Fibroblast of skin of scalp (primary cell): Measurements from ENCODE around the gene KRT4.
A peak's percentile ranks its signal among the peaks of the same experiment; 100 is the strongest.

Experiments used
- DNase-seq: peaks from one replicate; pipeline ENCODE4 v3.0.0-alpha.2; 2013

The KRT4 gene

GRCh38 chr12:52792185-52793029 is 21.5 kb downstream of the KRT4 start:
- DNase-seq, result no peak

GRCh38 chr12:52791271-52792184 is 22.4 kb downstream of the KRT4 start:
- DNase-seq, result peak; percentile 10

- DNase-seq, result no peak
Observed at GRCh38 chr12:52790427-52791270, 23.3 kb downstream of the KRT4 start.

- no peak for DNase-seq
Observed at GRCh38 chr12:52789637-52790426, 24.1 kb downstream of the KRT4 start.

GRCh38 chr12:52788876-52789636 is 24.9 kb downstream of the KRT4 start:
- DNase-seq, result no peak

- no peak for DNase-seq
Observed at GRCh38 chr12:52788192-52788875, 25.6 kb downstream of the KRT4 start.

GRCh38 chr12:52787324-52788191 is 26.4 kb downstream of the KRT4 start:
- DNase-seq, result no peak

- no peak for DNase-seq
Observed at GRCh38 chr12:52784909-52785308, 29.0 kb downstream of the KRT4 start.

GRCh38 chr12:52783563-52784316 is 30.2 kb downstream of the KRT4 start:
- DNase-seq, result no peak

GRCh38 chr12:52782502-52782901 is 31.4 kb downstream of the KRT4 start:
- DNase-seq, result no peak

- DNase-seq, result no peak
Observed at GRCh38 chr12:52781399-52782082, 32.4 kb downstream of the KRT4 start.

GRCh38 chr12:52779914-52780313 is 34.0 kb downstream of the KRT4 start:
- DNase-seq, result no peak

GRCh38 chr12:52778833-52779232 is 35.1 kb downstream of the KRT4 start:
- DNase-seq, result no peak

- no peak for DNase-seq
Observed at GRCh38 chr12:52777566-52777965, 36.4 kb downstream of the KRT4 start.

GRCh38 chr12:52776913-52777395 is 37.0 kb downstream of the KRT4 start, which contains the start of gene KRT76:
Gene KRT76 (minus strand): TSS chr12:52777345. CDS start chr12:52777291, 54 bp downstream.
- no peak for DNase-seq

GRCh38 chr12:52776435-52776834 is 37.5 kb downstream of the KRT4 start:
- DNase-seq, result no peak

GRCh38 chr12:52774629-52775250 is 39.2 kb downstream of the KRT4 start:
- no peak for DNase-seq
